GM18873 (cell line): ENCODE measurements around the gene CABLES2.
"Not testable (repeated sequence)": the region's sequence is repeated elsewhere in the genome, so short reads cannot be mapped to it uniquely, and the experiment has no call there.

ENCODE experiments used
- ATAC-seq: cut with Tn5 transposase; IDR thresholded peaks from one replicate; pipeline ENCODE4 v1.9.1; 2021; ENCODE audit warnings: mild to moderate bottlenecking, moderate library complexity, moderate number of reproducible peaks; ENCODE audit not compliant: unreplicated experiment, low FRiP score

The CABLES2 gene

GRCh38 chr20:62437496-62437895 lies 30.4 kb upstream of the CABLES2 start:
- no peak for ATAC-seq

- no peak for ATAC-seq
Observed at GRCh38 chr20:62436692-62437091, 29.6 kb upstream of the CABLES2 start.

GRCh38 chr20:62433658-62434497 lies 26.8 kb upstream of the CABLES2 start:
- no peak for ATAC-seq

- no peak for ATAC-seq
Observed at GRCh38 chr20:62430866-62431447, 23.9 kb upstream of the CABLES2 start.

GRCh38 chr20:62430311-62430853 lies 23.3 kb upstream of the CABLES2 start:
- no peak for ATAC-seq

GRCh38 chr20:62429455-62430310 lies 22.6 kb upstream of the CABLES2 start:
- no peak for ATAC-seq

- no peak for ATAC-seq
Observed at GRCh38 chr20:62428396-62429295, 21.6 kb upstream of the CABLES2 start.

- ATAC-seq = no peak
Observed at GRCh38 chr20:62428002-62428372, 20.9 kb upstream of the CABLES2 start.

- no peak for ATAC-seq
Observed at GRCh38 chr20:62427172-62428001, 20.3 kb upstream of the CABLES2 start, which contains the start of gene RBBP8NL. TSS of gene RBBP8NL (minus strand) at chr20:62427539. CDS start at chr20:62419647, 7,892 bp downstream.

GRCh38 chr20:62426699-62427131 lies 19.6 kb upstream of the CABLES2 start:
- no peak for ATAC-seq

- not testable (repeated sequence) for ATAC-seq
Observed at GRCh38 chr20:62426059-62426348, 18.9 kb upstream of the CABLES2 start.

- no peak for ATAC-seq
Observed at GRCh38 chr20:62425281-62426058, 18.4 kb upstream of the CABLES2 start.

- ATAC-seq = no peak
Observed at GRCh38 chr20:62424249-62425107, 17.4 kb upstream of the CABLES2 start.

- no peak for ATAC-seq
Observed at GRCh38 chr20:62423326-62423706, 16.2 kb upstream of the CABLES2 start.

- ATAC-seq = no peak
Observed at GRCh38 chr20:62422636-62423325, 15.7 kb upstream of the CABLES2 start.

- ATAC-seq = no peak
Observed at GRCh38 chr20:62421716-62421990, 14.6 kb upstream of the CABLES2 start.
